HG03432 (cell line): Measurements from ENCODE around the gene OR2V1.

Experiments used
- ATAC-seq: cut with Tn5 transposase; IDR thresholded peaks from one replicate; pipeline ENCODE4 v1.9.1; 2021; ENCODE audit warnings: mild to moderate bottlenecking, moderate library complexity; ENCODE audit not compliant: unreplicated experiment

OR2V1 gene

GRCh38 chr5:181084621-181085195 is 46.3 kb downstream of the OR2V1 start:
- no peak for ATAC-seq

GRCh38 chr5:181081989-181082388 is 49.0 kb downstream of the OR2V1 start:
- no peak for ATAC-seq

GRCh38 chr5:181076920-181077319 is 54.0 kb downstream of the OR2V1 start:
- ATAC-seq = no peak
